ENCODE results near the gene LURAP1L. TPM values are rescaled to one million over a fixed set of nuclear protein-coding genes. Genes with fewer than 3 reads are reported as not detected.

The LURAP1L gene, protein sequence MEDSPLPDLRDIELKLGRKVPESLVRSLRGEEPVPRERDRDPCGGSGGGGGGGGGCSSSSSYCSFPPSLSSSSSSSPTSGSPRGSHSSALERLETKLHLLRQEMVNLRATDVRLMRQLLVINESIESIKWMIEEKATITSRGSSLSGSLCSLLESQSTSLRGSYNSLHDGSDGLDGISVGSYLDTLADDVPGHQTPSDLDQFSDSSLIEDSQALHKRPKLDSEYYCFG
- 0.13 TPM in 1 of 2 replicates, not detected in the other for total RNA-seq (2021)
- long read RNA-seq: 0 reads

DNA sequence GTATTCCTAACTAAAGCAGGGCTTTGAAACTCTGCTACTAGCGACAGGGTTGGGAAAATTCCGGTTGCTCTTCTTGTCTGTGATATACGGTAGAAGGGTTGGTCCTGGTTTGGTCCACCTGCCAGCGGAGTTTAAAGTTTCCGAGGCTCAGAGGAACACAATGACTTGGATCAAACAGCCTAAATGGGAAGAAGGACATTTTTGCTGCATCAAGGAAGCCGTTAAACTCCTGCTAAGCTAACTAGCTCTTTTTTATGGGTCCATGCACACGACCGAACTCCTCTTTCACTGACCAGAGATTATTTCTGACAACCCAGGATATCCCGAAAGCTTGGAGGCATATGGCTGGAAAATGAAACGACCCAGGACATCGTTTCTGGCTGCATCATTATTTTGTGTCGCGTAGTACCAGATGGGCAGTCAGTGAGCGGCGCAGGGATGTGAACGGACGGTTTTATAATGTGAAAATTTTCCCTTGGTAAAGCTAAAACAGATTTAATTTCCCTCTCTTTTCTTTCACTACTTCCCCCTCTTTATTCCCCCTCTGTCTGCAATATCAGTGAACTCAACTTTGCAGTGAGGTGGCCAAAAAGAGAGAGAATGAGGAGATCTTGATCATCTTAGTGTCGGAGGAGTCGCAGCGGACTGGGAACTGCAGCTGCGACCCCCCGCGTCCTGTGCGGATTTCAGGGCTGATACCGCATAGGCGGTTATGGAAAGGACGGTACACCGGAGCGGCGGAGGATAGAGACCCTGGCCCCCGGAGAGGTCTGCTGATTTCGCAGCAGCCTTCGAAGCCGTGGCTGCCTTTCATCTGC, at the start of gene LURAP1L:
Gene LURAP1L, plus strand, starts transcription at position 160 of the 818 bp plus-strand sequence. CDS start 696 bp downstream, outside the sequence.
- no CpG with 5 or more reads among the region's 34 CpGs for WGBS (ENCODE audit: extremely low coverage, insufficient read length, low lambda C conversion rate)
- no peak within 1 kb of the TSS for H2BK5ac ChIP-seq (ENCODE audit: insufficient read length, low read length)
- no peaks in the 10 kb centered on the region for H3K27me3 ChIP-seq (ENCODE audit: insufficient read depth, low read length)
- no peak within 1 kb of the TSS for H2BK12ac ChIP-seq (ENCODE audit: insufficient read length, low read depth, low read length)
- no peak within 1 kb of the TSS for H3K9ac ChIP-seq (ENCODE audit: extremely low read depth, insufficient read length, low read length)
- H3K4ac ChIP-seq (ENCODE audit: low read depth, low read length): no peak within 1 kb of the TSS
- H4K91ac ChIP-seq (ENCODE audit: insufficient read length, low read depth, low read length): no peak within 1 kb of the TSS
- no peaks in the 10 kb centered on the region for H3K79me1 ChIP-seq (ENCODE audit: insufficient read depth, low read depth, low read length, poor library complexity, severe bottlenecking)
- peaks cover 15% of the 10 kb centered on the region for H3K23me2 ChIP-seq (ENCODE audit: insufficient read length, low read depth, low read length, poor library complexity, severe bottlenecking)
- Mint-ChIP-seq H3K4me3 (peak within 1 kb of the TSS; percentile 76 to 98), H3K4me1 (peaks cover 6 to 12% of the 10 kb centered on the region in 2 experiments; a peak in 3 of 4 replicates), H3K9me3 (no peaks in the 10 kb centered on the region; a peak in 2 of 5 replicates), H3K27me3 (ENCODE audit: low read depth) (peaks cover 30% of the 10 kb centered on the region), H3K36me3 (ENCODE audit: insufficient read depth in 1 of 3, low read depth in 3 of 3) (no peaks in the 10 kb centered on the region), H3K27ac (peak within 1 kb of the TSS in 1 of 3 experiments; percentile 72; a peak in 1 of 7 replicates)
- peak within 1 kb of the TSS; percentile 89 for H3K4me2 ChIP-seq (ENCODE audit: insufficient read depth, insufficient read length, low read length)
- H2BK15ac ChIP-seq (ENCODE audit: low read depth, low read length): no peak within 1 kb of the TSS
- no peak within 1 kb of the TSS for H3K56ac ChIP-seq (ENCODE audit: insufficient read length, low read depth, low read length)
- H2BK120ac ChIP-seq (ENCODE audit: low read depth, low read length, poor library complexity, severe bottlenecking): no peak within 1 kb of the TSS
- H3K23ac ChIP-seq (ENCODE audit: insufficient read length, low read depth, low read length): no peak within 1 kb of the TSS
- no peak within 1 kb of the TSS for H2BK20ac ChIP-seq (ENCODE audit: low read depth, low read length, poor library complexity, severe bottlenecking)
- no peak within 1 kb of the TSS for H3K18ac ChIP-seq (ENCODE audit: insufficient read length, low read depth, low read length)
- no peak within 1 kb of the TSS for H3K27ac ChIP-seq (ENCODE audit: insufficient read length, low read depth, low read length)
- no peak within 1 kb of the TSS for H2AK5ac ChIP-seq (ENCODE audit: insufficient read length, low read length)
- peak within 1 kb of the TSS; percentile 45 for H2AFZ ChIP-seq (ENCODE audit: low read length)
- TF ChIP-seq, protein P1, sequence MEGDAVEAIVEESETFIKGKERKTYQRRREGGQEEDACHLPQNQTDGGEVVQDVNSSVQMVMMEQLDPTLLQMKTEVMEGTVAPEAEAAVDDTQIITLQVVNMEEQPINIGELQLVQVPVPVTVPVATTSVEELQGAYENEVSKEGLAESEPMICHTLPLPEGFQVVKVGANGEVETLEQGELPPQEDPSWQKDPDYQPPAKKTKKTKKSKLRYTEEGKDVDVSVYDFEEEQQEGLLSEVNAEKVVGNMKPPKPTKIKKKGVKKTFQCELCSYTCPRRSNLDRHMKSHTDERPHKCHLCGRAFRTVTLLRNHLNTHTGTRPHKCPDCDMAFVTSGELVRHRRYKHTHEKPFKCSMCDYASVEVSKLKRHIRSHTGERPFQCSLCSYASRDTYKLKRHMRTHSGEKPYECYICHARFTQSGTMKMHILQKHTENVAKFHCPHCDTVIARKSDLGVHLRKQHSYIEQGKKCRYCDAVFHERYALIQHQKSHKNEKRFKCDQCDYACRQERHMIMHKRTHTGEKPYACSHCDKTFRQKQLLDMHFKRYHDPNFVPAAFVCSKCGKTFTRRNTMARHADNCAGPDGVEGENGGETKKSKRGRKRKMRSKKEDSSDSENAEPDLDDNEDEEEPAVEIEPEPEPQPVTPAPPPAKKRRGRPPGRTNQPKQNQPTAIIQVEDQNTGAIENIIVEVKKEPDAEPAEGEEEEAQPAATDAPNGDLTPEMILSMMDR (conservative IDR thresholded peaks at IDR 0.05): no peak
- no peak within 1 kb of the TSS for H3T11ph ChIP-seq (ENCODE audit: low read length)
- no peak within 1 kb of the TSS for H3K14ac ChIP-seq (ENCODE audit: insufficient read depth, low read length)
- DNase-seq: peak; percentile 53
- no peak within 1 kb of the TSS for H4K5ac ChIP-seq (ENCODE audit: insufficient read length, low read depth, low read length)
- no peaks in the 10 kb centered on the region for H3K79me2 ChIP-seq (ENCODE audit: insufficient read depth, low read length)
- H3K9me3 ChIP-seq (ENCODE audit: control insufficient read depth, low read depth, low read length): no peaks in the 10 kb centered on the region
- H3K4me1 ChIP-seq (ENCODE audit: insufficient read depth, low read length): no peaks in the 10 kb centered on the region
- no peaks in the 10 kb centered on the region for H4K20me1 ChIP-seq (ENCODE audit: control insufficient read depth, insufficient read depth, insufficient read length)
- H4K8ac ChIP-seq (replicated peaks; ENCODE audit: insufficient read length, low read depth, low read length): no peak within 1 kb of the TSS

All from H9 (cell line).